Measurements from ENCODE around the gene MSH5. TPM values are rescaled to one million over a fixed set of nuclear protein-coding genes. Genes with fewer than 3 reads are reported as not detected.

The MSH5 gene
- total RNA-seq, 1 donor, result 23.0 TPM

DNA sequence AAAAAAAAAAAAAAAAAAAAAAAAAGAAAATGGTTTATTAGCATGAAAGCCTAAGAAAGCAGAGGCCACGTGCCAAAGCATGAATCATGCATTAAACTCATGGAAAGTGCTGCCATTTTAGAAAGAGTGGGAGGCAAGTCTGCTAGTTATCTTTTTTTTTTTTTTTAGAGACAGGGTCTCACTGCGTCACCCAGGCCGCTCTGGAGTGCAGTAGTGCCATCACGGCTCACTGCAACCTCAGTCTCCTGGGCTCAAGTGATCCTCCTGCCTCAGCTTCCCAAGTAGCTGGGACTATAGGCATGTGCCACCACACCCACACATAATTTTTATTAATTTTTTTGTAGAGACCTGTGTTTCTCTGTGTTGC lies 32.2 kb downstream of the MSH5 start:
- peak; percentile 41 for DNase-seq (ENCODE audit: low read depth)
- H3K4me3 ChIP-seq (ENCODE audit: low read depth, low read length), result no peak overlapping the region
- TF ChIP-seq, protein P1, sequence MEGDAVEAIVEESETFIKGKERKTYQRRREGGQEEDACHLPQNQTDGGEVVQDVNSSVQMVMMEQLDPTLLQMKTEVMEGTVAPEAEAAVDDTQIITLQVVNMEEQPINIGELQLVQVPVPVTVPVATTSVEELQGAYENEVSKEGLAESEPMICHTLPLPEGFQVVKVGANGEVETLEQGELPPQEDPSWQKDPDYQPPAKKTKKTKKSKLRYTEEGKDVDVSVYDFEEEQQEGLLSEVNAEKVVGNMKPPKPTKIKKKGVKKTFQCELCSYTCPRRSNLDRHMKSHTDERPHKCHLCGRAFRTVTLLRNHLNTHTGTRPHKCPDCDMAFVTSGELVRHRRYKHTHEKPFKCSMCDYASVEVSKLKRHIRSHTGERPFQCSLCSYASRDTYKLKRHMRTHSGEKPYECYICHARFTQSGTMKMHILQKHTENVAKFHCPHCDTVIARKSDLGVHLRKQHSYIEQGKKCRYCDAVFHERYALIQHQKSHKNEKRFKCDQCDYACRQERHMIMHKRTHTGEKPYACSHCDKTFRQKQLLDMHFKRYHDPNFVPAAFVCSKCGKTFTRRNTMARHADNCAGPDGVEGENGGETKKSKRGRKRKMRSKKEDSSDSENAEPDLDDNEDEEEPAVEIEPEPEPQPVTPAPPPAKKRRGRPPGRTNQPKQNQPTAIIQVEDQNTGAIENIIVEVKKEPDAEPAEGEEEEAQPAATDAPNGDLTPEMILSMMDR (IDR thresholded peaks at IDR 0.05; ENCODE audit: insufficient read depth, low read length), result no peak

DNA sequence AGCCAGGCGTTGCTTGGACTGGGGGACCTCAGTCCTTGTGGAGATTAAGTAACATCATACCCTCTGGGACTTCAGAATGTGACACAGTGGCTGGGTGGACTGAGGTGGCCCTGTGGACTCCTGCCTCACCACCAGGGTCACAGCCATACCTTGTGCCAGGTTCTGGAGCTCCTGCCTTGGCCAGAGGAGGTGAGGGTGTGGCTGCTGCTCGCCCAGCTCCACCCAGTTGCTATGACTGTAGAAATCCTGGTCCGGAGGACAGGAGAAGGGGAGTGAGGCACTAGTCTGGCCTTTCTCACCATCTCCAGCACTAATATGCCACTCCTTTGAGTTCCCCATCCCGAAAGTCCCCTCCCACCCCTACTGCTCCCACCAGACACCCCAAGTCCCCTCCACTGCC lies 35.4 kb downstream of the MSH5 start:
- no peak for DNase-seq (ENCODE audit: low read depth)
- no peak overlapping the region for H3K4me3 ChIP-seq (ENCODE audit: low read depth, low read length)
- TF ChIP-seq, protein P1 (IDR thresholded peaks at IDR 0.05; ENCODE audit: insufficient read depth, low read length), result no peak

DNA sequence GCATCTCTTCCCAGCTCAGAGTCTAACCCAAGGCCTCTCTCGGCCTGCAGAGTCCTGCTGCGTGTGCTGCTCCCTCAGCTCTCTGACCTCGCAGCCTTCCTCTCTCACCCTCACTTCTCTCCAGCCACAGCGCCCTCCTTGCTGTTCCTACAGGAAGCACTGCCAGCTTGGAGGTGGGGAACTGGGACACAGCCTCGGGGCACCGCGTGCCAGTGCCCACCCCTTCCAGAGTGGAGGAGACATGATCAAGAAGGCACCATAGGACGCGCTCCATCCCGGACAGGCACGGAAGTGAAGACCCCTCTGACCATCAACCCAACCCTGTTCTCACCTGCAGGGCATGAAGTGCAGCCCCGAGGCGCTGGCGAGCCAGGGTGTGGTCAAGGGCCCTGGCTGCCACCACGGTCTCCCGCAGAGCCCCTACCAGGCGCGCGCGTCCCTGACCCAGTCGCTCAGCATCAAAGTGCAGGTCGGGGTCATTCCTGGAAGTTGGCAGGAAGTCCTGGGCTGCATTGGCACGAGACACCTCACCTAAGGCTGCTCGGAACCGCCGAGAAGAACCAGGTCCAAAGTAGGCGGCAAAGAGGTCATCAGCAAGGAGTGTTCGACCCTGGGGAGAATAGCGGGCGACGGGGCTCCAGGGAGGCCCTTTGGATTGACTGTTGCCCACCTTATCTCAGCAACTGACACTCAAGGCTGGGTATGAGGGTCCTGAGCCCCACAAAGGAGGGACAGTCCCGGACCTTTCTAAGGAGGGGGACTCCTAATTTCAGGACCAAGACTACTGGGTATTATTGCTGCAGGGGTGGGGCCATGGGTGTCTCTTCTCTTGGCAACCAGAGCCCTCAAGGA lies 36.1 kb downstream of the MSH5 start:
- DNase-seq (ENCODE audit: low read depth), result no peak
- TF ChIP-seq, protein P1 (IDR thresholded peaks at IDR 0.05; ENCODE audit: insufficient read depth, low read length), result no peak
- no peak overlapping the region for H3K4me3 ChIP-seq (ENCODE audit: low read depth, low read length)

DNA sequence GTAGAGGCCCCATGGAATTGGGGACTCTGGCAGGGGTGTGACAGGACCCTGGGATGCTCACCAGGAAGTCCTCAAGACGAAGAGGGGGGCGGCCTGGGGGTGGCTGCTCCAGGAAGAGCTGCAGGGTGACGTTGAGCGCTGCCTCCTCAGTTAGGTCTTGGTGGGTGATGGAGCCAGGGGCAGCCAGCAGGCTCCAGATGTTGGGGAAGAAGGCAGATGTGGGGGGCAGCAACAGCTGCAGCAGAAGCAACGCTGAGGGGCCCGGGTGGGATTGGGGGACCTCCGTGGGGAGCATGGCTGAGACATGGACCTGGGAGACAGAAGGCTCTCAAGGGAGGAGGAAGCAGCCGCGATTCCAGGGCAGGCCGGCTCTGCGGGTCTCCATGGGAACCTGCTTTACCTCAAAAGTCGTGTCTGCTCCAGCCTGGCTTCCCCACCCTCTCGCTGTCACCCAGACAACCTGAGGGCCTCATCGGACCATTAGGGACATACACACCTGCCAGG lies 36.7 kb downstream of the MSH5 start:
- H3K4me3 ChIP-seq (ENCODE audit: low read depth, low read length), result no peak overlapping the region
- TF ChIP-seq, protein P1 (IDR thresholded peaks at IDR 0.05; ENCODE audit: insufficient read depth, low read length), result no peak
- no peak for DNase-seq (ENCODE audit: low read depth)

DNA sequence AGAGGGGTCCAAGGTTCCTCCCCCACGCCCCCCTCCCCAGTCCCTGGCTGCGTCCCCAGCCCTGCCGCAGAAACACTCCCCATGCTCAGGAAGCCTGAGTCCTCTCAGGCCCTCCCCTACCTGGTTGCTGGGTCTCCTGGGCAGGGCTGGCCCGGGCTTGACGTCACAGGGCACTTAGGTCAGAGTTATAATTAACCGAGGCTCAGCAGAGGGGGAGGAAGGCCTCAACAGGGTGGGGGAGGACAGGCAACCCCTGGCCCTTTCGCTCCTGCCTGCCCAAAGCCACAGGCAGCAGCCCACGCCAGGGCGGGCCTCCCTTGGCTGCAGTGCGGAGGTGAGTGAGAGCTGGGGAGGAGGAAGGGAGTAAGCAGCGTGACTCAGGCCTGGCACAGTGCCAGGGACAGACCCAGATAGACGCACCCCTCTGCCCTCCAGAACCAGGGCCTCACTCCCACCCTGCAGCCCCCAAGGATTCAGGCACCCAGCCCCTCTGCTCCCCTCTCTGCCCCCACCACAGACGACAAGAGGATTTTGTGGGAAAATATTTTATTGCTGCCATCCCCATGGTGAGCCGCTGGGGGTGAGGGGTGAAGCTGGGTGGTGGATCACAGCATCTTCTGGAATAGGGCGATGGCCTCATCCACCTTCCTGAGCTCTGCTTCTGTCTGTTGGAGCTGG lies 37.3 kb downstream of the MSH5 start, which contains the start of gene VWA7:
Gene VWA7, minus strand, starts transcription at position 340 of the 678 bp plus-strand sequence. CDS start 549 bp downstream, outside the sequence.
- peak; percentile 73 for DNase-seq (ENCODE audit: low read depth)
- TF ChIP-seq, protein P1 (IDR thresholded peaks at IDR 0.05; ENCODE audit: insufficient read depth, low read length), result no peak

DNA sequence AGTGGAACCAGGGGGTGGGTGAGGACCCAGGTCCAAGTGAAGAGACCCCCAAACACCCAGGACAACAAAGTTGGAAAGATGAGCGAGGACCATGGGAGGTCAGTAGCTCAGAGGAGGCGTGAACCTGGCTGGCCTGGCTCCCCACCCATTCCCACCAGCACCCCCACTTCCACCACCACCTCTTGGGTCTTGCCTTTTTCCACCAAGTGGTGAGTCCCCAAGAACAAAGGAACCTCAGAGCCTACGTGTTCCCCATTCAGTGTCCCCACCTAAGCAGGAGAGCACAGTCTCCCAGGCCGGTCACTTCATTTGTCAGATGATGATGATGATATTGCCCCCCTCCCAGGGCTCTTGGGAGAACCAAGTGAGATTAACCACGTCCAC lies 37.9 kb downstream of the MSH5 start:
- no peak for DNase-seq (ENCODE audit: low read depth)
- TF ChIP-seq, protein P1 (IDR thresholded peaks at IDR 0.05; ENCODE audit: insufficient read depth, low read length), result no peak

More for the DNA sequence above, 37.3 kb downstream of the MSH5 start, which contains the start of gene VWA7:
- no peak within 1 kb of the TSS for H3K4me3 ChIP-seq (ENCODE audit: low read depth, low read length)

More for the DNA sequence above, 37.9 kb downstream of the MSH5 start:
- H3K4me3 ChIP-seq (ENCODE audit: low read depth, low read length), result no peak overlapping the region

Data from fibroblast of the aortic adventitia (primary cell).